ENCODE data around the gene EVA1C. TPM values are rescaled to one million over a fixed set of nuclear protein-coding genes. Genes with fewer than 3 reads are reported as not detected.

EVA1C gene
- total and polyA plus RNA-seq, 2 experiments from 2014 or later: 2.2 to 3.4 TPM

- Histone ChIP-seq H3K27me3 (peaks cover 64% of the 10 kb centered on the region), H3K4me2 (peak overlapping the region; percentile 99), H3K9me2 (replicated peaks; ENCODE audit: insufficient read depth) (no peaks in the 10 kb centered on the region), H3K9me3 (ENCODE audit: low read depth) (no peaks in the 10 kb centered on the region), H3K27ac (no peak overlapping the region), H3K4me1 (ENCODE audit: insufficient read depth) (peaks cover 13% of the 10 kb centered on the region), H4K20me1 (ENCODE audit: insufficient read depth, poor library complexity, severe bottlenecking) (no peaks in the 10 kb centered on the region), H3K4me3 (no peak overlapping the region), H3K36me3 (replicated peaks; ENCODE audit: insufficient read depth, low read depth) (no peaks in the 10 kb centered on the region), H2AFZ (peak overlapping the region; percentile 88), H3K79me2 (no peaks in the 10 kb centered on the region)
- no peak for DNase-seq (ENCODE audit: low spot score)
- 94% methylated on average over 5 of the region's 5 CpGs for WGBS (ENCODE audit: low lambda C conversion rate, missing lambda C conversion rate)
- TF ChIP-seq, protein P1, sequence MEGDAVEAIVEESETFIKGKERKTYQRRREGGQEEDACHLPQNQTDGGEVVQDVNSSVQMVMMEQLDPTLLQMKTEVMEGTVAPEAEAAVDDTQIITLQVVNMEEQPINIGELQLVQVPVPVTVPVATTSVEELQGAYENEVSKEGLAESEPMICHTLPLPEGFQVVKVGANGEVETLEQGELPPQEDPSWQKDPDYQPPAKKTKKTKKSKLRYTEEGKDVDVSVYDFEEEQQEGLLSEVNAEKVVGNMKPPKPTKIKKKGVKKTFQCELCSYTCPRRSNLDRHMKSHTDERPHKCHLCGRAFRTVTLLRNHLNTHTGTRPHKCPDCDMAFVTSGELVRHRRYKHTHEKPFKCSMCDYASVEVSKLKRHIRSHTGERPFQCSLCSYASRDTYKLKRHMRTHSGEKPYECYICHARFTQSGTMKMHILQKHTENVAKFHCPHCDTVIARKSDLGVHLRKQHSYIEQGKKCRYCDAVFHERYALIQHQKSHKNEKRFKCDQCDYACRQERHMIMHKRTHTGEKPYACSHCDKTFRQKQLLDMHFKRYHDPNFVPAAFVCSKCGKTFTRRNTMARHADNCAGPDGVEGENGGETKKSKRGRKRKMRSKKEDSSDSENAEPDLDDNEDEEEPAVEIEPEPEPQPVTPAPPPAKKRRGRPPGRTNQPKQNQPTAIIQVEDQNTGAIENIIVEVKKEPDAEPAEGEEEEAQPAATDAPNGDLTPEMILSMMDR (IDR thresholded peaks at IDR 0.05; ENCODE audit: poor library complexity): no peak
- no peak for TF ChIP-seq EZH2phosphoT487 (IDR thresholded peaks at IDR 0.05; ENCODE audit: low read depth, severe bottlenecking, unreplicated experiment)
- TF ChIP-seq EZH2 (IDR thresholded peaks at IDR 0.05; ENCODE audit: borderline replicate concordance): no peak
These were observed 1.6 kb upstream of the EVA1C start for GRCh38 chr21:32410916-32411315.

- H3K36me3 ChIP-seq (replicated peaks; ENCODE audit: insufficient read depth, low read depth): no peaks in the 10 kb centered on the region
- no peaks in the 10 kb centered on the region for H3K9me2 ChIP-seq (replicated peaks; ENCODE audit: insufficient read depth)
- H3K4me1 ChIP-seq (ENCODE audit: insufficient read depth): peaks cover 13% of the 10 kb centered on the region
- peak overlapping the region; percentile 99 for H3K4me2 ChIP-seq
- no peaks in the 10 kb centered on the region for H3K9me3 ChIP-seq (ENCODE audit: low read depth)
- peak; percentile 54 for TF ChIP-seq EZH2 (IDR thresholded peaks at IDR 0.05; ENCODE audit: borderline replicate concordance)
- TF ChIP-seq, protein P1 (IDR thresholded peaks at IDR 0.05; ENCODE audit: poor library complexity): no peak
- no peak overlapping the region for H3K27ac ChIP-seq
- no peaks in the 10 kb centered on the region for H3K79me2 ChIP-seq
- DNase-seq (ENCODE audit: low spot score): peak; percentile 67
- H3K27me3 ChIP-seq: peaks cover 64% of the 10 kb centered on the region
- peak overlapping the region; percentile 70 for H3K4me3 ChIP-seq
- H2AFZ ChIP-seq: peak overlapping the region; percentile 88
- H4K20me1 ChIP-seq (ENCODE audit: insufficient read depth, poor library complexity, severe bottlenecking): no peaks in the 10 kb centered on the region
- 9% methylated on average over 55 of the region's 63 CpGs for whole genome bisulfite sequencing (ENCODE audit: low lambda C conversion rate, missing lambda C conversion rate)
These were observed 950 bp upstream of the EVA1C start for GRCh38 chr21:32411350-32412161.

DNA sequence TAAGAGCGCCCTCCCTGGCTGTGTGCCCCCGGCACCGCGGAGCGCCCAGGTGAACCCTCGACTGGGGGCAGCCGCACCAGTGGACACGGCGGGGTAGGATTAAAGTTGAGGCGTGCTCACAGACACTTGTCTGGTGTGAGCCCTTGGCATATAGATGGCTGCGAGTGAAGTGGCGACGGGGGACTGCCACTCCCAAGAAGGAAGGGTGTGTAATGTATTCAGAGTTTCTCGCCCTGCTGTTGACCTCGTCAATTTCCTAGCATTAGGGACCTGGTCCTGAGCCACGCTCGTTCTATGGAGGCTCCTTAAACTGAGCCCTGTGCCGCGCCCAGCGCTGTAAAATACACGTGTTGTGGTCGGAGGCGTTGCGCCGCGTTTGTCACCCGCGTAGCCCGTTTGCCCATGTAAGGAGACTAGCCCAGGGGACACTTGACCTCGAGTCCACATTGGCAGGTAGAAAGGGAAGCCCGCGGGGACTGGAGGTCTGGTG is 554 bp downstream of the EVA1C start:
- WGBS (ENCODE audit: low lambda C conversion rate, missing lambda C conversion rate): 17% methylated on average over 32 of the region's 32 CpGs
- Histone ChIP-seq H3K4me1 (ENCODE audit: insufficient read depth) (peaks cover 13% of the 10 kb centered on the region), H4K20me1 (ENCODE audit: insufficient read depth, poor library complexity, severe bottlenecking) (no peaks in the 10 kb centered on the region), H3K27ac (no peak overlapping the region), H3K79me2 (no peaks in the 10 kb centered on the region), H3K36me3 (replicated peaks; ENCODE audit: insufficient read depth, low read depth) (no peaks in the 10 kb centered on the region), H2AFZ (peak overlapping the region; percentile 63), H3K4me3 (peak overlapping the region; percentile 70), H3K9me3 (ENCODE audit: low read depth) (no peaks in the 10 kb centered on the region), H3K9me2 (replicated peaks; ENCODE audit: insufficient read depth) (no peaks in the 10 kb centered on the region), H3K27me3 (peaks cover 64% of the 10 kb centered on the region), H3K4me2 (peak overlapping the region; percentile 99)
- no peak for DNase-seq (ENCODE audit: low spot score)
- TF ChIP-seq EZH2phosphoT487 (IDR thresholded peaks at IDR 0.05; ENCODE audit: low read depth, severe bottlenecking, unreplicated experiment): no peak
- TF ChIP-seq EZH2 (IDR thresholded peaks at IDR 0.05; ENCODE audit: borderline replicate concordance): peak; percentile 64
